Prostate gland (tissue), 2 donors: ENCODE data around the gene CCT2.

Source experiments
- CTCF ChIP-seq, 4 experiments: fragments of 200-600 bp in 2 of 4; fragments of 450-650 bp in 2 of 4; sonication (generic) in 2 of 4; IDR thresholded peaks; 1 replicate in 3 of 4; 2 replicates in 1 of 4; pipeline ENCODE4 v1.5.1; 2016 to 2019; ENCODE audit warnings: antibody characterized with exemption in 4 of 4, mild to moderate bottlenecking in 2 of 4, moderate library complexity in 2 of 4
- POLR2A ChIP-seq: fragments of 450-650 bp; IDR thresholded peaks from one replicate; pipeline ENCODE4 v1.6.1; 2016; ENCODE audit warnings: antibody characterized with exemption, mild to moderate bottlenecking
- POLR2AphosphoS5 ChIP-seq: sonication (generic); formaldehyde crosslinking; IDR thresholded peaks from one replicate; pipeline ENCODE4 v1.6.1; 2017; ENCODE audit warnings: antibody characterized with exemption

GRCh38 chr12:69601962-69602685 is 16.9 kb downstream of the CCT2 start:
- TF ChIP-seq POLR2A (no peak), POLR2AphosphoS5 (no peak), CTCF (IDR thresholded peaks at IDR 0.05) (no peak)
